Stimulated activated CD8-positive, alpha-beta memory T cell treated with anti-CD3 and anti-CD28 coated beads, Interleukin-7, amount 100 ng/mL, for 24 hours (primary cell): ENCODE measurements around the gene POLR2B.
"Not testable (repeated sequence)": the region's sequence is repeated elsewhere in the genome, so short reads cannot be mapped to it uniquely, and the experiment has no call there.

Experiments
- DNase-seq: peaks from one replicate; pipeline ENCODE4 v3.0.0-alpha.2; 2020; ENCODE audit warnings: low read depth

POLR2B gene

DNA sequence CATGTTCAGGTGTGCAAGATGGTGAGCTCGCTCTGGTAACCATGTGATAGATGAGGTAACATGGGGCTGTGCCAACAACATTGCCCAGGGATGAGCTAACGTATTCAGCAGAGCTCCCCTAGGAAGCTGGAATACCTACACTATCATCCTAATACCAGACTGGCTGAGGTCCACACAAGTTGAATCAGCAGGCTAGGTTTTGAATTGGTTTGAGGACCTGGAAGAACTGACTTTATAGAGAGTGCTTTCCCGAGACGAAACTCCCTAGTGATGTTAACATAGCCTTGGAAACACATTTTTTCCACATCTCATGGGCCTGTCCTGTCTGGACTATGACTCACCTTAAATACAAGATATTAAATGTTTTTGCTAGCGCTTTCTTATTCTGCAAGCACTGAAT lies 74.8 kb downstream of the POLR2B start:
- DNase-seq: no peak

DNA sequence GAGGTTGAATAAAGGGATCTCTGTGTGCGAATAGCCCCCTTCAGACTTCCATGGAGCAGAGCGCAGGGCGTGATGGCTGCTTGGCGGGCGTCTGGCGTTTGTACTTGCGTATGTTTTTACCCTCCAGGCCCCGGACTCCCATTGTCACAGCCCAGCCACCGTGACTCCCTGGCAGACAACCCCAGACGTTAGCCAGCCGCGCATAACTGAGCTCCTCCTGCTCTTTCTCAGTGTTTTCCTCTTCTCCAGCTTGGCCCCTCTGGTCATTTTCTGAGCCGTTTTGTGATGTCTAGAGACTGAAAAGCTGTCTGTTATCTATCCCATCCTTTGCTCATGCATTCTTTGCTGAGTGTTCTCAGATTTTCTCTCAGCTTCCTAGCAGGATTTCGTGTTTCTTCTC lies 77.2 kb downstream of the POLR2B start:
- no peak for DNase-seq

DNA sequence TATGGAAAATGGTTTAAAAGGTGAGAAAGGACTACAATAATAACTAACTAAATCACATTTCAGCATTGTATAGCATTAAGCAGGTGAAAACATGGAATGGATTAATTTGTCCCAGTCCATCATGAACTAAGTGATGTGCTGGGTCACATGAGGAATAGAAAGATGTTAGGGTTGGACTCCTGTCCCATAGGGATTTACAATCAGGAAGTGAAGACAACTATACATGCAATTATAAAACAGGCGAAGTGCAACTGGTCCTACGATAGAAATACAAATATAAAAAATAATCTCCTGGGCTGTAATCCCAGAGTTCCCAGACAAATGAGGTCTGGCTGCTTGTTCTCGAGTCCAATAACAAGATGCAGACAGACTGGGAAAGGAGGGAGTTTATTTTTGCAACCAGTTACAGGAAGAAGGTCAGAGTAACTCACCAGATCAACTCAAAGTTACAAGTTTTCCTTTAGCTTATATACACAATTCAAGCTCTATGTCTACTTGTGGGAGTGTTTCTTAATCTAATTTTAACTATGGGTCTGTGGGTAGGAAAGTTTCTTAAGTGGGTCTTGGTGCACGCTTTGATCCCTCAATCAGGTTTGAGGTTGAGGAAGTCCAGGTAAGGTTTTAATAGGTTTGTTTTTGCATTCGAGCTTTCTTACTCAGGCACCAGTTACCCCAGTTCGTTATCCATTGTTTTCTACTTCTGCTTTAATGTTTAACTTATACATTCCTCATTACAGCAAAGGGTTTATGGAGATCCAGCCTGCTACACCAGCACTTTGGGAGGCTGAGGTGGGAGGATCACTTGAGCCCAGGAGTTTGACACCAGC lies 81.4 kb downstream of the POLR2B start:
- no peak for DNase-seq

DNA sequence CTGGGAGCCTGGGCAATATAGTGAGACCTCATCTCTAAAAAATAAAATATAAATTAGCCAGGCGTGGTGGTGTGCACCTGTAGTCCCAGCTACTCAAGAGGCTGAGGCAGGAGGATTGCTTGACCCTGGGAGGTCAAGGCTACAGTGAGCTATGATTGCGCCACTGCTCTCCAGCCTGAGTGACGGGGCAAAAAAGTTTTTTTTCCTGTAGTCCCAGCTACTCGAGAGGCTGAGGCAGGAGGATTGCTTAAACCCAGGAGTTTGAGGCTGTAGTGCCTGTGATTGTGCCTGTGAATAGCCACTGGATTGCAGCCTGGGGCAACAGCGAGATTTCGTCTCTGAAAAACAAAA lies 82.0 kb downstream of the POLR2B start:
- not testable (repeated sequence) for DNase-seq

DNA sequence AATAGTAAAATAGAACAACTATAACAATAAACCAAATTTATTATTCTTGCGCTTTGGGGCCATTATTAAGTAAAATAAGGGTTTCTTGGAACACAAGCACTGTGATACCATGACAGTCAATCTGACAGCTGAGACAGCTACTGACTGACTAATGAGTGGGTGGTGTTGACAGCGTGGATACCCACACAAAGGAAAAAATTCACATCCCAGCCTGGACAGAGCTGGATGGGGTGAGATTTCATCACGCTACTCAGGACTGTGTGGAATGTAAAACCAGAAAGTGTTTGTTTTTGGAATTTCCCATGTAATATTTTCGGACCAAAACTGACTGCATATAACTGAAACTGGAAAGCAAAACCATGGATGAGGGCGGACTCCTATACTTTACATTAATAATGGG lies 82.7 kb downstream of the POLR2B start:
- DNase-seq: no peak

DNA sequence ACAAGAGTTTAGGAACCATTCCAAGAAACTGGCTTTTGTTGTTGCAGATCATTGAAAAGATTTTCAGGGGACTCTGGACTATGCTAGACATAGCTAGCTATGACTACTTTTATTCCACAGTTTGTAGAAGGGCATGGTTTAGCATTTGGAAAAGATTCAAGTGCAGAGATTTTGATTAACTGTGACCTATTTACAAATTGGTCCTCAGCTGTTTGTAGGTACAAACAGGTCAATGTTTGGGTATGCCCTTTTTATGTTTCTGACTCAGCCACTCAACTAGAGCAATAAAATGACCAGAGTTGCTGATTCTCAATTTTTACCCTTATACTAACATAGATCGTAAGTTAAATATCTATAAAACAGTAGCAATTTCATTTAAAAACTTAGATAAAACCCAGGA lies 84.8 kb downstream of the POLR2B start:
- no peak for DNase-seq

DNA sequence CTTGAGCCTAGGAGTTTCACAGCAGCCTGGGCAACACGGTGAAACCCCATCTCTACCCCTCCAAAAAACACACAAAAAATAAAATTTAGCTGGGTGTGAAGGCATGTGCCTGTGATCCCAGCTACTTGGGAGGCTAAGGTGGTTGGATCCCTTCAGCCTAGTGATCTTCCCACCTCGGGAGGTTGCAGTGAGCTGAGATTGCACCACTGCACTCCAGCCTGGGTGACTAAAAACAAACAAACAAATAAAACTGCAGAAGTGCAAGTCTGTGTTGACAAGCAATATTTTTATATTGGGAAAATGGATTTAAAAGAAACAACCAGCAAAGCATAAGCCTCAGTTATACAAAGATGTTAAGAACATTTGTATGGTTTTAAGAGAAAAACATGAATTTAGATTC lies 85.4 kb downstream of the POLR2B start:
- DNase-seq: no peak

DNA sequence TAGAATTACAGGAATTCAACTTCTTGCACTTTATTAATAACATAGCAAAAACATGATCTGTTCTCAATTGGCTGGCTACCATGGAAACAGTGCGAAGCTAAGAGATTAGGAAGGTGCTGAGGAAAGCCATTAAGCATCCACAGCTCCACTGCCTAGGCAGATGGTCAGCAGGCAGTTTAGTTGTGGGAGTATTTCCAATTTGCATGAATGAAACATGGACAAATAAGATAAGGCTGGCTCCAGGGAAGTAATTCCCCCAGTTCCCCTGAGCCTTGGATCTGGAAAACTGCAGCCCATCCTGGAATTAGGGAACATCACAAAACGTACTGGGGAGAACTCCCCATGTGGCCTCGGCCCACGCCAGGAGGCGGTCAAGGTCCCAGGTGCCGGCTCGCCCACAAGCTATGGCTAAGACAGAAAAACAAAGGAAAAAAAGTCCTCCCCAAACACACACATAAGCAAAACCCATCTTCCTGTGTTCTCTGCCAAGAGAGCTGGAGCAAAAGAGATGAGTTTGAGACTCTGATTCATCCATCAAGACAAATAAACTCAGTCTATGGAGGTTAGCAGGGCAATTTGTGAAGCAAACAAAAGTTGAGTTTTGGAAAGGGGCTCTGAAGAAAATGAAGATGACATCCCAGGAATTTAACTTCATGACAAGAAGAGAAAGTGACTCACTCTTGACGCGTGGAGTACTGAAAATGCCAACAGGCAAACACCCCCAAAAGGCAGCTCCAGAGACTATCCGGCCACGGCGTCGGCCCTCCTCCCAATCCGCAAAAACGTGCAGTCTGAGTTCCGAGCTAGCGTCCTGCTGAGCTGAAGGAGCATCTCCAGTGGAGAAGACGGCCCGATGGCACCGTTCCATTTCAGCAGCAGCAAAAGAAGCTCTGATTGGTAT lies 86.4 kb downstream of the POLR2B start:
- no peak for DNase-seq

DNA sequence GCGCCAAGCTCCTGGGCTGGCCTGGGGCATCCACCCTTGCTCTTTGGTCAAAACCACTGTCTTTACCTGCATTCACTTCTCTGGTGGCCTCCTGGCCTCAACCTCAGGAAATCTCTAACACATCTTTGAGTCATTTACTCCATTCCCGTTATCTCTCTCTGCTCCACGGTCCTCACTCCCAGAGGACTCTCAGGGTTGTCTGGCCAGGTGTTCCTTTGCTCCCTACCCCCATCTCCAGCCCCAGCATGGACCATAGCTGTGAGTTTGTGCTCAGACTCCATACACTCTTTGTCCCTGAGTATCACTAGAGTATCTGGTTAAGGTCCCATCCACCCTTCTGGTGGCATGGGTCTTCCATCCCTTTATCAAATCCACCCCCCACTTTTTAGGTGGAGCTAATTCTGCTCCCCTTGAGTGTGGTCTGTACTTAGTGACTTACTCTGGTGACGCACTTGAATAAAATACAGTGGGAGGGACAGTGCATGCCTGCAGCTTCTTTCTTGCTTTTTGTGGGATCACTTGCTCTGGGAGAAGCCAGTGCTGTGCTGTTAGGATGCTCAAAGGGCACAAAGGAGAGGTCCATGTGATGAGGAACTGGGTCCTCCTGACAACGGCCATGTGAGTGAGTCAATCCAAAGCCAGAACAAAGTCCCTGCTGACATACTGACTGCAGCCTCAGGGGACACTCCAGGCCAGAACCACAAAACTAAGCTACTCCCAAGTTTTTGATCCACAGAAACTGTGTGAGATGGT lies 87.2 kb downstream of the POLR2B start:
- DNase-seq: no peak

DNA sequence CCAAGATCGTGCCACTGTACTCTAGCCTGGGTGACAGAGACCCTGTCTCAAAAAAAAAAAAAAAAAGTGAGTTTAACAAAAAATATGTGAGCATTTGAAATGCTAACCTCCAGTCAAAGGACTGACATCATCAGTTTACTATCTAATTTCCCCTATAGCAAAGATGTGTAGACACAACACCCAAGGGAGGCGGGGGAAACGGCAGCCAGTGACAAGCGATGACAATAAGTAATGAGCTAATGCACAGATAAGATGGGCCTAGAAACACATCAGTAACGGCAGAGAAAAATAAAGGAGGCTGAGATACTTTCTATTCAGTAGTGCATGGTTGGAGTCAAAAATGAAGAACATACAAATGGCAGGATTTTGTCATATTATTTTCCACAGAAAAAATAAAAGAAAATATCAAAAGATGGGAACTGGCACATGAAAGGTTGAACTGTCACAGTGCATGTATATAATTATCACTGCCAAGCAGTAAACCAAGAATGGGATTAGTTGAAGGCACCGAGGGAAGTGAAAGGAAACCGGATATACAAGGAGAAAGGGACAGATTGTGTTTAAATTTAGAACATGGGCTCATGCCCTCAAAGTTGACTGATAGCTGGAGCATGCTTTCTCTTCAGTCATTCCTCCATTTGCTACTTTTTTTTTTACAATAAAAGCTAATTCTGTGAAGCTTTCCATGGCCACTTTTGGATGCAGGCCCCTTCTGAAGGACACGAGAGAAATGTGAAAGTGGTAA lies 89.7 kb downstream of the POLR2B start:
- DNase-seq: no peak

DNA sequence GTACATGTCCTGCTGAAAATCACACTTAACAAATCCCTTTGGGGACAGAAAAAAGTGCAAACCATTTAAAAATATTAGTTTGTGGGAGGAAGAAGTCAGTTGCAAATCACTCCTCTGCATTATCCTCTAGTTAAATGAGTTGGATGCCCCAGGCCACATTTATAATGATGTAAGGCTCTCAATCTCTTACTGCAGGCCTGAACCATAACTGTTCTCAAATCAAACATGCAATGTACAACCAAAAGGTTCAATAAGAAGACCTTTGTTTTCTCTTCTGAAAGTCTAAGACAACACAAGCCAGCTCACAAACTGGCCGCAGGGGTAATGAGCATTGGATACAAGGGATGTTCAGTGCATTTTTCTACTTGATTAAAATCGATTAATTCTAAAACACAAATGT lies 91.8 kb downstream of the POLR2B start:
- no peak for DNase-seq

DNA sequence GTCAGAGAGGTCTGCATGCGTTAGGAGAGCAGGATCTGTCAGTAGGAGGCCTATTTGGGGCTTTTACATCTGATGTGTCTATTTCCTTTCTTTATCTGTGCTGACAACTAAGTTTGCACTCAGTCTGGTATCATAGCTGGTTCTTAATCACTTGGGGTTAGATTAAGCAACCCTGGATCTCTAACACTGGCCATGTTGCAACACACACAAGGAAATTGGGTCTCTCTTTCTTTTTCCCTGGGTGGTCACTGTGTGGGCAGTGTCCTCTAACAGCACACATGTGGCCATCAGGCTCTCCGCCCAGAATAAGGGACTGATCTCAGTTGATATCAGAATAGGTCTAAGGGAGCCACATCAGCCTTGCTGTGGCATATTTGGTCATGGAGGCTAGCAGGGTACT lies 92.6 kb downstream of the POLR2B start:
- DNase-seq: no peak

DNA sequence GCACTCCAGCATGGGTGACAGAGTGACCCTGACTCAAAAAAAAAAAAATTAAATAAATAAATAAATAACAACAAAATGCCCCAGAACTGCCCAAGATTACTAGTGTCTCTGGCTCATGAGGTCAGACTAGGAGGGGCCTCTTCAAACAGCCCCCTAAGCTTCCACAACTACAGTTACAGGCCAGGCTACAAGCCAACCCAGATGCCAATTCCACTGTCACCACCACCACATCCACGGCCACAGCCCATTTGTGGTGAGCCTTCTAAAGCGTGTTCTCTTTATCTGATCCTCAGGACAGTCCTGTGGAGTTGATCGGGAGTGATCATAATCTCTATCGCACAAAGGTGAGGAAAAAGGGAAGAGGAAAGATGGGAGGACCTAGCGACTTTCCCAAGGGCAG lies 94.9 kb downstream of the POLR2B start:
- no peak for DNase-seq

DNA sequence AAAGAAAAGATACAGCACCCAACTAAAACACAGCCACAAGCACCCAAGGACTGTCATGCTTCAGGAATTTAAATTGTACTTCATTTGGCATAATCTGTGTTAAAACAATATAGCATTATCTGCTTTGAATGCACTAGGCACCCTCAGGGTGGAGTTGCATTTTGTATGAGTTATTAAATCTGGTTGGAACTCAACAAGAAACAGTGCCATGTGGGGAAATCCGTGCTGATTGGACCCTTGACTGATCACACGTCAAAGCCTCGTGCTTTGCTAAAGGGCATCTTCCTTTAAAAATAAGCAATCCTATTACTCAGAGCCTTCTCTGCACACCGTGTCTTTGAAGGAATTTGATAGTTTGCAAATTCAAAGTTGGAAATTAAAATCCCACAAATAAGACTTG lies 96.0 kb downstream of the POLR2B start:
- no peak for DNase-seq

DNA sequence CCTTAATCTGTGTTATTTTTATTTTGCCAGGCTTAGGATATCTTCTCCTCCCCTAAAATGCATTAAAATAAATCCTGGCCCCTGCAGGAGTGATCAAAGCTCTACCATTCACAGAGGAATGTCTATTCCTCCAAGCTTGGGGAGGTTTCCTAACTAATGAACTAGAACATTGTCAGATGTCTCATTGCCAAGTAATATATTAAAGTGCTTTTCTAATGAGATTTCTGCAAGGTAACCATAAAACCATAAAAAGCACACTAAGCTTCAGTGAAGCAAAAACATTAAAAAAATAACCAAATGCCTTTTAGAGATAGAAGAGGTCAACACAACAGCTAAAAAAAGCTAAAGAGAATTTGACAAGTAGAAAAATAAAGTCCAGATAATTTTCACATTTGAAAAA lies 96.7 kb downstream of the POLR2B start:
- DNase-seq: no peak

DNA sequence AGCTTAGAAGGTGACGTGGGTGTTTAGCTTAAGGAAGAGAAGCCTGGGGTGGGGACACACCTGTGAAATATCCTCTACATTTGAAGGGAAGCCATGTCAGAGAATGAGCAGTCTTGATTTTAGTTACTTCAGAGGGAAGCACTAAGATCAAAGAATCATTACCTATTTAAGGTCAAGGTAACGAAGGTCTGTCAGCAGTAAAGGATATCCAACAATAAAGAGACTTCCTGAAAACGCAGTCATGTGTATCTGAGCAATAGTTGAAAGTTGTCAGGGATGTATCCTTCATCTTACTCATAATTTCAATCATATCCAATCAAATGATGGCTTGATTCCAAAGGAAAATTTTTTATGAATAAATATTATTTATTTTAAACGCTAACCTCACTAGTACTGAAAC lies 98.0 kb downstream of the POLR2B start:
- DNase-seq: no peak

DNA sequence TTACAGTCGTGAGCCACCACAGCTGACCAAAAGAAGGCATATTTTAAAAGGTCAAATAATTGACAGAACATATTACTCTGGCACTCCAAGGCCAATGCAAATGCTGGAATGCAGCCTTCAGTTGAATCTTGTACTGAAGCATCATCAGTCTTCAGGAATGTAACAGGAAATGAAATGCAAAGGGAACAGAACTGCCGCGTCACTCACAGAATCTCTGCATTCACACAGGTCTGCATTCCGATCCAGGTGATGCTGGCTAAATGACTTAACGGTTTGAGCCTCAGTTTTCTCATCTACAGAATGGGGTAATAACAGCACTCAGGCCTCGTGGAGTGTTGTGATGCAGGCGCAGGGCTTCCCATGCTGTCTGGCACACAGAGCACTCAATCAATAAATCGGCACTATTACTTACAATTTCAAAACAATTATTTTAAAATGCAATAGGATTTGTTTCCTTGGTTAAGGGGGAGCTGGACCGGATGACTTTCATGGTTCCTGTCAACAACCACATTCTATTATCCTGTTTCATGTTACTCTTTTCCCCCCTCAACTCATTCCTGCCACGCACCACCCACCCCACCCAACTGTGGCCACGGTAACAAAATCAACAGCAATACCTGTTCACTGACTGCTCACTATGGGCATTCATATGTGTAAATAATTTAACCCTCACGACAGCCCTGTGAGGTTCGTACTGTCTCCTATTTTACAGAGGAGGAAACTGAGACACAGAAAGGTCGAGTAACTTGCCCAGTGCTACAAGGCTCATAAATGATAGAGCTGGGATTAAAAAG lies 99.1 kb downstream of the POLR2B start:
- no peak for DNase-seq

DNA sequence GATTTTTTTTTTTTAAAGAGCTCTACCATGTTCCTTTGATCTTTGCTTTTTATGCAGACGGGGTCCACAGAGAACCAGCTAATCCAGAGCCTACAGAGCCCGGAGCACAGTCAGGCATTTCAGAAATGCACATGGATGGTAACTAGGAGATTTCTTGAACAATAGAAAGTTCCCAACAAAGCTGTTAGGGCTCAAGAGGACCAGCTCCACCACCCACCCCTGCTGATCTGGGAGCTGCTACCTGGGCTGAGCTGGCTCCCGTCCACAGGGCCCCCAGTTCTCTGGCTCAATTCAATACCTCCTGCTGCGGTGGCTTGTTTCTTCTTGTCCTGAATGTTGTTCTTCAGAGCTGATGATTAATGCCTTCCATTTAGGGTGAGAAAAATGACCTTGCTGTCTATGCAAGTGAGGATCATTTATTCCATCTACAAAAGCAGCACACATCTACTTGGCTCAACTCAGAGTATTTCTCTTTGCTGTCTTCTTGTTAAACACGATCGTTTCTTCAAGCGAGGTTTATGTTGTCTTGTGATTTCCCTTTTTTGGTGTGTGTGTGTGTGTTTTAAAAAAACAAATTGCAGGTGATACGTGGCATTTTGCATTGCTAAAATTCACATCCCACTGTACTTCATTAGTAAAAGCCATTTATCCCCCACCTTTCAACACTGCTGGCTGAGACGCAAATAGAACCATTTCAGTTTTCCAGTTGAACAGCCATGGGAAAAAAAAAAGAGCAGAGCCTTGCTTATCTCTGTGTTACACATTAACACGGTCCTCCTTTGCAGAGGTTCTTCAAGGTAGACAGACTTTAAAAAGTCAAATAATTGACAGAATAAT lies 100.2 kb downstream of the POLR2B start:
- DNase-seq: no peak
